Transverse colon (tissue), 4 donors: ENCODE data around the gene MPHOSPH9. TPM values are rescaled to one million over a fixed set of nuclear protein-coding genes. Genes with fewer than 3 reads are reported as not detected.

Source experiments
- DNase-seq: peaks from one replicate; pipeline ENCODE4 v3.0.0-alpha.2; 2019
- H3K27ac ChIP-seq, 4 donors: fragments of 200-600 bp; sonication (generic); 2 replicates each; pipeline ENCODE4 v1.5.1; 2016 to 2018; ENCODE audit warnings: inconsistent platforms in 4 of 4
- H3K27me3 ChIP-seq: fragments of 200-600 bp; sonication (generic); 2 replicates; pipeline ENCODE4 v1.5.1; 2017; ENCODE audit warnings: inconsistent platforms
- H3K36me3 ChIP-seq, 4 donors: fragments of 200-600 bp; sonication (generic); 2 replicates each; pipeline ENCODE4 v1.5.1; 2017 to 2019; ENCODE audit warnings: inconsistent platforms in 4 of 4
- H3K4me1 ChIP-seq, 4 donors: fragments of 200-600 bp; sonication (generic); 2 replicates each; pipeline ENCODE4 v1.5.1; 2017 to 2020; ENCODE audit warnings: inconsistent platforms in 4 of 4
- H3K4me3 ChIP-seq, 4 donors: fragments of 200-600 bp; sonication (generic); 1 replicate in 1 of 4; 2 replicates in 3 of 4; pipeline versions ENCODE4 v1.5.1 to v1.6.1; 2017 to 2019; ENCODE audit warnings: inconsistent platforms in 4 of 4
- H3K9me3 ChIP-seq, 2 donors: fragments of 200-600 bp; sonication (generic); 2 replicates each; pipeline ENCODE4 v1.5.1; 2017 to 2019; ENCODE audit warnings: inconsistent platforms in 2 of 2
- EP300 ChIP-seq: sonication (generic); formaldehyde crosslinking; IDR thresholded peaks from one replicate; pipeline ENCODE4 v1.6.1; 2017; ENCODE audit warnings: antibody characterized with exemption, low read depth
- POLR2A ChIP-seq: fragments of 450-650 bp; IDR thresholded peaks from one replicate; pipeline ENCODE4 v1.6.1; 2016; ENCODE audit warnings: antibody characterized with exemption, mild to moderate bottlenecking, moderate library complexity
- POLR2AphosphoS5 ChIP-seq, 3 donors: sonication (generic); formaldehyde crosslinking; IDR thresholded peaks; one replicate each; pipeline ENCODE4 v1.6.1; 2016; ENCODE audit warnings: antibody characterized with exemption in 3 of 3
- WGBS, 2 donors: methylation state at CpG; one replicate each; pipeline ENCODE4 v1.1.5; 2018; ENCODE audit warnings: low coverage in 1 of 2; 5-methylcytosine and 5-hydroxymethylcytosine counted together
- in situ Hi-C, 4 donors: fragments of 200-750 bp; cut with MboI; loops; one replicate each; pipeline versions ENCODE4 v1.15.0 to v1.15.1; 2017; ENCODE audit warnings: low sequenced_read_pairs in 3 of 4, low pct_ligation_motif_present in 1 of 4, low pct_unique_long_range_greater_than_20kb in 1 of 4
- intact Hi-C: fragments of 100-400 bp; cut with DNase I; formaldehyde crosslinking; loops from one replicate; pipeline ENCODE4 v1.15.1; 2023; ENCODE audit warnings: low total_unique reads
- total RNA-seq, 4 donors: library from RNA; depleted of rRNA; stranded (reverse); fragments of >200 nt; gene quantifications; one replicate each; pipeline ENCODE4 v1.1.0, GENCODE V29; 2016
- TF ChIP-seq, protein P1 (sequence below), 5 experiments: fragments of 200-600 bp in 3 of 5; fragments of 450-650 bp in 2 of 5; sonication (generic) in 3 of 5; IDR thresholded peaks; 1 replicate in 2 of 5; 2 replicates in 3 of 5; pipeline ENCODE4 v1.5.1; 2016 to 2017; ENCODE audit warnings: antibody characterized with exemption in 5 of 5, inconsistent platforms in 3 of 5, mild to moderate bottlenecking in 2 of 5, moderate library complexity in 1 of 5

Gene MPHOSPH9
- total RNA-seq, 4 donors from 2014 or later: 15.6 to 90.9 (median 40.7) TPM

DNA sequence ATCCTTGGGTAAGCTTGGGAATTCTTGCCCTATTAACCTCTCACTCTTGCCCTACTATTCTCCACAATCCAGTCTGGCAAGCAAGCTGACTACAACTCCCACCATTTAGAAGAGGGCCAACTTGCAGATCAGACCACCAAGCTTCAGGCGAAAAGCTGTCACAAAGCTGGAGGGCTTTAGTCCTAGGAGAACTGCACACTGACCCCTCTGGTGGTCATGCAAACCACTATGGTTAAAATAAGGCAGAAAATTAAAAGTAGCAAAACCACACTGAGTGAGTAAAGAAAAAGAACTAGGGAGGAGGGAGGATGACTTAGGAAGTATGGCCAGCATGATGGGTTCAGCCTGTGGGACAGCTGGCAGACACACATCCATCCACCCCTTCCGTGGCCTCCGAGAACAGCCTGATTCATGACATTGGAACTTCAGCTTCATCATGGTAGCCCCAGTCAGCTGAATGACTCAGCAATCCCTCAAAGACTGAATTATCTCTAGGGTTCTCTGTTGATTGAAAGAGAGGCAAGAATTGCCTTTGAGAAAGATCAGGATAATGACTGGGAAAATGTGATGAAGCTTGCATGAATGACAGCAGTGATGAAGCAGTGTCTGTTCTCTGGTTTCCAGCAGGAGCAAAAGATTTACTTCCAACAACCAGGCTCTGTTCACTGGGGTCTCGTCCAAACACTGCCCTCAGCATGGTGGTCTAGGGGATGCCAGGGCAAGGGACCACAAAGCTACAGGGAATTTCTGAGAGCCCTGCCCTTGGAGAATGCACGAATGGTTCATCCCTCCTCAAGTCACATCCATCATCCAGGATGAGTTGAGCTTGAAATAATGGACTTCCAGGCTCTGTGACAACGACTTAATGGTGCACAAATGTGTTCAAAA is 106.4 kb downstream of the MPHOSPH9 start:
- in situ Hi-C loops (no loop called here), intact Hi-C loops (no loop called here)
- DNase-seq: no peak
- H3K9me3 ChIP-seq: no peaks in the 10 kb centered on the region
- TF ChIP-seq POLR2AphosphoS5 (IDR thresholded peaks at IDR 0.05): peak; percentile 26 to 57 (median 36)
- no peak for TF ChIP-seq EP300
- 61 to 82% methylated on average over 2 to 6 of the region's 6 CpGs for WGBS, 2 donors
- H3K4me3 ChIP-seq: no peak overlapping the region
- H3K27ac ChIP-seq: peak overlapping the region; percentile 46 to 71 (median 60)
- no peaks in the 10 kb centered on the region for H3K27me3 ChIP-seq
- H3K4me1 ChIP-seq: peaks cover 13 to 29% (median 21%) of the 10 kb centered on the region in 4 donors
- no peaks in the 10 kb centered on the region for H3K36me3 ChIP-seq

DNA sequence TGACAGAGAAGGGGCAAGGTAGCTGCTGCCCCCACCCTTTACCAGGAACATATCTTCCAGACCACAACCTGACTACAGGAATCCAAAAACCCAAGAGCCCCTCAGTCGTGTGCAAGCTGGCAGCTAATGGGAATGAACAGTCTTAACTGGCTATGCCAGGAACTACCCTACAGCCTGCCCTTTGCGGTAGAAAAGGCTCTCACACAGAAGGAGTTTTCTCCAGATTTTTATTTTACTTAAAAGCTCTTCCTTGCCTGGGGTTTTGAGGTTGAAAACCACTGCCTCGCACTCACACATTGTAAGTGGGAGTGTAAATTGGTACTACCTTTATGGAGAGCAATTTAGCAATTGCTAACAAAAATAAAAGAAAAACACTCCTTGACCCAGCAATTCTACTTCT is 110.3 kb downstream of the MPHOSPH9 start:
- DNase-seq: no peak
- intact Hi-C loops: no loop called here
- WGBS, 2 donors: 94 to 96% methylated on average over 3 of the region's 3 CpGs
- no peak for TF ChIP-seq POLR2A
- TF ChIP-seq EP300: no peak
- TF ChIP-seq POLR2AphosphoS5 (IDR thresholded peaks at IDR 0.05): no peak
- TF ChIP-seq, protein P1, sequence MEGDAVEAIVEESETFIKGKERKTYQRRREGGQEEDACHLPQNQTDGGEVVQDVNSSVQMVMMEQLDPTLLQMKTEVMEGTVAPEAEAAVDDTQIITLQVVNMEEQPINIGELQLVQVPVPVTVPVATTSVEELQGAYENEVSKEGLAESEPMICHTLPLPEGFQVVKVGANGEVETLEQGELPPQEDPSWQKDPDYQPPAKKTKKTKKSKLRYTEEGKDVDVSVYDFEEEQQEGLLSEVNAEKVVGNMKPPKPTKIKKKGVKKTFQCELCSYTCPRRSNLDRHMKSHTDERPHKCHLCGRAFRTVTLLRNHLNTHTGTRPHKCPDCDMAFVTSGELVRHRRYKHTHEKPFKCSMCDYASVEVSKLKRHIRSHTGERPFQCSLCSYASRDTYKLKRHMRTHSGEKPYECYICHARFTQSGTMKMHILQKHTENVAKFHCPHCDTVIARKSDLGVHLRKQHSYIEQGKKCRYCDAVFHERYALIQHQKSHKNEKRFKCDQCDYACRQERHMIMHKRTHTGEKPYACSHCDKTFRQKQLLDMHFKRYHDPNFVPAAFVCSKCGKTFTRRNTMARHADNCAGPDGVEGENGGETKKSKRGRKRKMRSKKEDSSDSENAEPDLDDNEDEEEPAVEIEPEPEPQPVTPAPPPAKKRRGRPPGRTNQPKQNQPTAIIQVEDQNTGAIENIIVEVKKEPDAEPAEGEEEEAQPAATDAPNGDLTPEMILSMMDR (IDR thresholded peaks at IDR 0.05): no peak
- Histone ChIP-seq H3K4me1 (peaks cover 11 to 30% (median 15%) of the 10 kb centered on the region in 4 donors), H3K4me3 (no peak overlapping the region), H3K36me3 (no peaks in the 10 kb centered on the region), H3K27ac (no peak overlapping the region), H3K9me3 (no peaks in the 10 kb centered on the region), H3K27me3 (no peaks in the 10 kb centered on the region)
- in situ Hi-C loops: no loop called here

DNA sequence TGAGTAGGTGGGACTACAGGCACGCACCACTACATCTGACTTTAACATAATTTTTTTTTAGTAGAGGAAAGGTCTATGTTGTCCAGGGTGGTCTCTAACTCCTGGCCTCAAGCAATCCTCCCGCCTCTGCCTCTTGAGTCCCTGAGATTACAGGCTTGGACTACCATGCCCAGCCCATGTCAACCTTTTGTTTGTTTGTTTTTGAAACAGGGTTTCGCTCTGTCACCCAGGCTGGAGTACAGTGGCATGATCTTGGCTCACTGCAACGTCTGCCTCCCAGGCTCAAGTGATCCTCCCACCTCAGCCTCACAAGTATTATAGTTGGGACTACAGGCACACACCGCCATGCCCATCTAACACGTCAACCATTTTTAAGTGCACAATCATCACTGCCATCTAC is 111.3 kb downstream of the MPHOSPH9 start:
- Histone ChIP-seq H3K4me3 (no peak overlapping the region), H3K27ac (peak overlapping the region in 2 of 4 donors; percentile 14 to 65), H3K4me1 (peaks cover 11 to 28% (median 15%) of the 10 kb centered on the region in 4 donors), H3K27me3 (no peaks in the 10 kb centered on the region), H3K36me3 (no peaks in the 10 kb centered on the region), H3K9me3 (no peaks in the 10 kb centered on the region)
- intact Hi-C loops (no loop called here), in situ Hi-C loops (no loop called here)
- WGBS, 2 donors: 91 to 100% methylated on average over 1 to 6 of the region's 6 CpGs
- TF ChIP-seq POLR2AphosphoS5 (IDR thresholded peaks at IDR 0.05) (no peak), POLR2A (no peak), EP300 (no peak)
- TF ChIP-seq, protein P1 (IDR thresholded peaks at IDR 0.05): no peak
- DNase-seq: no peak

DNA sequence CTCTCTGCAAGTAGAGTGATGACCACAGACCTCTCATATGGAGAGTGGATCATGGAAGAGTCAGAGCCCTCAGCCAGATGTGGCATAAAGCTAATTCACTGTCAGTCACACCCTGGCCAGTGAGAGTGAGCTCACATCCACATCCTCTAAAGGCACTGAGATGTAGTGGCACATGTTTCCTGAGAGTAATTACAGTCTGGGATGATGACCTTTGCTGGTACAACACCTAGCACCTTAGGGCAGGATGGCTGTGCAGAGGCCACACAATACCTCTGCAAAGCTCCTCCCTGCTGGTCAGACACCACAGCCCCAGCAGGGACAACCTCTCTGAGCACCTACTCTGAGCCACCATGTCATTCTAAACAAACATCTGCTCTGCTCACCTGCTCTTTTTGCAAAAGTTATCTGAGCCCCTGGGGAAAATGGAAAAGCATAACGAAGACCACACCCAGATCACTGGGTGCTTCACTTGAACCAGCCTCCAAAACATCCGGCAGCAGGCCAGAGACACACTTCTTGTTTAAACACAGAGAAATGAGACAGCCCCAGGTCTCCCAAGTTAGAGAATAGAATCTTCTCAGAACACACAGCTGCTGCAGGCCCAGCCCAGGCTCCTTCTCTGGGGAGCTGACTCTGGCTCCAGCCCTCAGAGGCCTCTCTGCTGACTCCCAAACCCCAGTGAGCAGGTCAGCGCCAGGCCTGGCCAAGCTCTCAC is 112.3 kb downstream of the MPHOSPH9 start:
- intact Hi-C loops: no loop called here
- H3K4me1 ChIP-seq: peaks cover 13 to 34% (median 21%) of the 10 kb centered on the region in 4 donors

DNA sequence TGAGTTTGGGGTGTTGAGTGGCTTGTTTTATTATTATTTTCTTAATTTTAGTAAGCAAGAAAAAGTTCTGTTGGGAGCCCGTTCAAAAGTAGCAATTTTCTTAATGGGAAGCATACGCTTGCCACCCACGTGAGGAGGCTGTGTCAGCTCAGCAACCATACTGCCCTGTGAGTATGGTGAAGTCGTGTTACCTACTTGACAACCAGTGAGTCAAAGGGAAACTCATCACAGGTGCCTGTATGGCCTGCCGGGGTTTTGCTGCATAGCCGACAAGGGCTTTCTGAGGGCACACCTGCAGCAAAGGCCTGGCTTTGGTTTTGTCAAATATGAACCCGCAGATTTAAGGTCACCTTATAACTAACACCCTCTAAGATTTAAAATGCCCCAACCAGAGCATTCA is 113.1 kb downstream of the MPHOSPH9 start:
- TF ChIP-seq EP300: no peak
- TF ChIP-seq POLR2A: no peak
- TF ChIP-seq, protein P1 (IDR thresholded peaks at IDR 0.05): no peak
- TF ChIP-seq POLR2AphosphoS5 (IDR thresholded peaks at IDR 0.05): no peak
- Histone ChIP-seq H3K4me3 (no peak overlapping the region), H3K27me3 (no peaks in the 10 kb centered on the region), H3K4me1 (peaks cover 16 to 41% (median 26%) of the 10 kb centered on the region in 4 donors), H3K27ac (peak overlapping the region; percentile 53 to 71 (median 62)), H3K36me3 (no peaks in the 10 kb centered on the region), H3K9me3 (no peaks in the 10 kb centered on the region)
- WGBS, 2 donors: 62 to 86% methylated on average over 4 to 7 of the region's 7 CpGs
- in situ Hi-C loops: no loop called here
- no peak for DNase-seq
- intact Hi-C loops: no loop called here

More for the DNA sequence above, 112.3 kb downstream of the MPHOSPH9 start:
- no peak overlapping the region for H3K4me3 ChIP-seq
- H3K27ac ChIP-seq: peak overlapping the region; percentile 53 to 65 (median 56)
- TF ChIP-seq POLR2A (no peak), POLR2AphosphoS5 (IDR thresholded peaks at IDR 0.05) (peak in 1 of 3 donors; percentile 25)
- no peaks in the 10 kb centered on the region for H3K36me3 ChIP-seq
- no peaks in the 10 kb centered on the region for H3K9me3 ChIP-seq
- no peaks in the 10 kb centered on the region for H3K27me3 ChIP-seq
- 63% methylated on average over 3 of the region's 3 CpGs; no CpG with 5 or more reads in 1 of the 2 donors for WGBS, 2 donors
- DNase-seq: no peak
- in situ Hi-C loops: no loop called here
